ENCODE data around the gene NT5M. TPM values are rescaled to one million over a fixed set of nuclear protein-coding genes. Genes with fewer than 3 reads are reported as not detected.

Gene NT5M
- total RNA-seq, 1 donor from 2014 or later, result 1.6 TPM

- ATAC-seq (no peak), DNase-seq (ENCODE audit: low spot score) (no peak)
Measured at GRCh38 chr17:17352836-17353624, 49.9 kb downstream of the NT5M start.

- DNase-seq (ENCODE audit: low spot score), result no peak
- no peak for ATAC-seq
Measured at GRCh38 chr17:17353625-17354484, 50.7 kb downstream of the NT5M start.

GRCh38 chr17:17354560-17355349 lies 51.6 kb downstream of the NT5M start:
- peak; percentile 68 for DNase-seq (ENCODE audit: low spot score)
- peak; percentile 82 for ATAC-seq

- DNase-seq (ENCODE audit: low spot score), result no peak
- no peak for ATAC-seq
Measured at GRCh38 chr17:17355426-17355825, 52.3 kb downstream of the NT5M start.

- DNase-seq (ENCODE audit: low spot score) (peak; percentile 78), ATAC-seq (peak; percentile 95)
Measured at GRCh38 chr17:17356149-17356930, 53.2 kb downstream of the NT5M start.

GRCh38 chr17:17356931-17357270 lies 53.7 kb downstream of the NT5M start:
- no peak for DNase-seq (ENCODE audit: low spot score)
- ATAC-seq, result no peak

GRCh38 chr17:17358060-17358751 lies 55.0 kb downstream of the NT5M start:
- no peak for DNase-seq (ENCODE audit: low spot score)
- no peak for ATAC-seq

GRCh38 chr17:17358866-17359265 lies 55.7 kb downstream of the NT5M start:
- ATAC-seq (no peak), DNase-seq (ENCODE audit: low spot score) (no peak)

GRCh38 chr17:17359271-17359670 lies 56.1 kb downstream of the NT5M start:
- ATAC-seq (no peak), DNase-seq (ENCODE audit: low spot score) (no peak)

- ATAC-seq (no peak), DNase-seq (ENCODE audit: low spot score) (no peak)
Measured at GRCh38 chr17:17360087-17360730, 57.0 kb downstream of the NT5M start.

GRCh38 chr17:17361543-17361866 lies 58.3 kb downstream of the NT5M start:
- DNase-seq (ENCODE audit: low spot score), result no peak
- no peak for ATAC-seq

- DNase-seq (ENCODE audit: low spot score) (no peak), ATAC-seq (no peak)
Measured at GRCh38 chr17:17361867-17362539, 58.8 kb downstream of the NT5M start.

- DNase-seq (ENCODE audit: low spot score) (no peak), ATAC-seq (no peak)
Measured at GRCh38 chr17:17362540-17362930, 59.4 kb downstream of the NT5M start.

GRCh38 chr17:17363638-17364337 lies 60.6 kb downstream of the NT5M start:
- no peak for DNase-seq (ENCODE audit: low spot score)

GRCh38 chr17:17364338-17364667 lies 61.1 kb downstream of the NT5M start:
- ATAC-seq (no peak), DNase-seq (ENCODE audit: low spot score) (no peak)

More at GRCh38 chr17:17363638-17364337, 60.6 kb downstream of the NT5M start:
- ATAC-seq, result no peak

GRCh38 chr17:17365476-17366110 lies 62.4 kb downstream of the NT5M start:
- DNase-seq (ENCODE audit: low spot score) (no peak), ATAC-seq (no peak)

- no peak for ATAC-seq
- DNase-seq (ENCODE audit: low spot score), result no peak
Measured at GRCh38 chr17:17366235-17366634, 63.1 kb downstream of the NT5M start.

All from left lobe of liver (tissue), 2 donors.